GM18505 (cell line): ENCODE data around the gene PFDN6.
"Not testable (repeated sequence)": the region's sequence is repeated elsewhere in the genome, so short reads cannot be mapped to it uniquely, and the experiment has no call there.

ENCODE experiments used
- ATAC-seq: cut with Tn5 transposase; IDR thresholded peaks from one replicate; pipeline ENCODE4 v1.9.1; 2021; ENCODE audit not compliant: unreplicated experiment
- POLR2A ChIP-seq: IDR thresholded peaks from 4 replicates; pipeline ENCODE4 v1.6.1; 2011; ENCODE audit warnings: borderline replicate concordance; ENCODE audit not compliant: insufficient read depth, insufficient read length; ENCODE audit errors: extremely low read depth

Gene PFDN6

DNA sequence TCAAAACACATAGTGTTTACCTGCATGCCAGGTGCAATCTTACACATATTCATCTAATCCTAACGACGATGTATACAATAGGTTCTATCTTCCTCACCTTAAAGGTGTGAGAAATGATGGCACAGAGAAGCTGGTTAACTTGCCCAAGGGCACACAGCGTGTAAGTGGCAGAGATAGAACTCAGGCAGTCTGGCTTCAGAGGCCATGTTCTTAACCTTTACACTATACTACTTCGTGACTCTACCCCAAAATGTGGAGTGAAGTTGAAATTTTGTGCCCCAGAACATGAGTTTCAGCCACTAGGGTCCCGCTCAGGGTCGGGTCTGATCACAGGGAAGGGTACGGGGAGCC, 18.3 kb upstream of the PFDN6 start:
- ATAC-seq = no peak
- no peak for TF ChIP-seq POLR2A

DNA sequence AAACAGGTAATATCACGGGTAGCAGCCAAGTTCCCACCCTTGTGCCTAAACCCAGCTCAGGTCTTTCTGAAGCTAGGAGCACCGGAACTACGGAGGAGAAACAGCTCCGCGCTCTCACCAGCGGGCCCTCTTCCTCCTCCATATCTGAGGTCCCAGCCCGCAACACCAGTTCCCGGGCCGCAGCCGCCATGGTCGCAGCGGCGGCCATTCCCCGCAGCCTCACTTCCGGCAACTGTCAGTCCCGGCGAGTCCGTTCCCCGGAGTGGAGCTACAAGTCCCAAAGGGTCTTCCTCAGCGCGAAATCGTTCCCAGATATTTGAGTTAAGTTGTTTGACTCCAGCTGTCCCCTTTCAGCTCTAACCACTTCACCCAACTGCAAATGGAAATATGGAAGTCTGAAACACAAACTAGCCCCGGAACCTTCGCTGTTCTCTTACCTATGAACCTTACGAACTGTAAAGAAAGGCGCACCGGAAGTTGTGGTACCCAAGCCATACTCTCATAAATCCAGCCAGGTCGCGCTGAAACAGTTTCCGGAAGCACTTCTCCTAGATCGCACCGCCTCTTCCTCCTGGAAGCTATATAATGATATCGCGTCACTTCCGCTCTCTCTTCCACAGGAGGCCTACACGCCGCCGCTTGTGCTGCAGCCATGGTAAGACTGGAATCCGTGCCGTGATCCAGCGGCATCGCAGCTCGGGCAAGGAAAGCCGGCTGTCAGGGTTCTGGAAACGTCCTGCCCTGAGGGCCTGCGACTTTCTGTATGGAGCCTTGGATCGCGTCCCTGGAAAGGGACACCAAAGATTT, 17.7 kb upstream of the PFDN6 start, which contains the start of the genes RPS18 and VPS52:
TSS of gene RPS18 (plus strand) at position 608 of the 807 bp plus-strand sequence. CDS start at position 653, 45 bp downstream.
TSS of gene VPS52 (minus strand) at position 409 of the 807 bp plus-strand sequence. CDS start at position 208, 201 bp downstream.
- TF ChIP-seq POLR2A = peak; percentile 99
- peak; percentile 70 for ATAC-seq

DNA sequence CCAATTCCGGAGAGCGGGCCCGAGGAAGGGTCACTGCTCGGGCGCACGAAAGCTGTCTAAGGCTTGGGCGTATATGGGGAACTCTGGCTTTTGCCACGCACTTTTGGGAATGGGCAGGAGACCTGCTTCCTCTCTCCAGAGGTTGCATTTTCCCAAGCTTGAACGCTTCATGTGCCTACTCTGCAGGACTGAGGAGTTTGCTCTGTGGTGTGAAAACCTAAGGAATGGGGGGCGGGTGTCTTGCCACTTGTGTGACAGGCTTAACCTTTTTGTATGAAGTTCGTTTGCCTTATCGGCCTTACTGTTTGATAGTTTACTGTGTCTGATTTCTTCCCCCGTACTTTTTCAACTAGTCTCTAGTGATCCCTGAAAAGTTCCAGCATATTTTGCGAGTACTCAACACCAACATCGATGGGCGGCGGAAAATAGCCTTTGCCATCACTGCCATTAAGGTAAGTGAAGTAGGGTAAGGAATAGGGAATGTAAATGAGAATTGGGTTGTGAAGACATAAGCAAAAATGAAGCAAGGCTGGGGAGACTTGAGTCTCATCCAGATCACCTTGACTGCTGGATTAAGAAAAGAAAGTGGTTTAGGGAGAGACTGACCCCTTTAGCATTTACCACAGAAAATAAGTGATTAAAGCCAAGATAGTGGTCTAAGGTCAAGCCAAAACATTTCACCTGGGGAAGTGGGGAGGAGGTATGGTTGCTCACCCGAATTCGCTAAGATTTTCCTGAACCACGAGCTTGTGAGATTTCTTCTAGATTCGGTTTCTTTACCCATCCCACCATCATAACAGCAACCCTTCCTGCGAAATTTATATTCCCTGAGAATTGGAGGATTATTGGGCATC, 16.9 kb upstream of the PFDN6 start:
- no peak for ATAC-seq
- no peak for TF ChIP-seq POLR2A

DNA sequence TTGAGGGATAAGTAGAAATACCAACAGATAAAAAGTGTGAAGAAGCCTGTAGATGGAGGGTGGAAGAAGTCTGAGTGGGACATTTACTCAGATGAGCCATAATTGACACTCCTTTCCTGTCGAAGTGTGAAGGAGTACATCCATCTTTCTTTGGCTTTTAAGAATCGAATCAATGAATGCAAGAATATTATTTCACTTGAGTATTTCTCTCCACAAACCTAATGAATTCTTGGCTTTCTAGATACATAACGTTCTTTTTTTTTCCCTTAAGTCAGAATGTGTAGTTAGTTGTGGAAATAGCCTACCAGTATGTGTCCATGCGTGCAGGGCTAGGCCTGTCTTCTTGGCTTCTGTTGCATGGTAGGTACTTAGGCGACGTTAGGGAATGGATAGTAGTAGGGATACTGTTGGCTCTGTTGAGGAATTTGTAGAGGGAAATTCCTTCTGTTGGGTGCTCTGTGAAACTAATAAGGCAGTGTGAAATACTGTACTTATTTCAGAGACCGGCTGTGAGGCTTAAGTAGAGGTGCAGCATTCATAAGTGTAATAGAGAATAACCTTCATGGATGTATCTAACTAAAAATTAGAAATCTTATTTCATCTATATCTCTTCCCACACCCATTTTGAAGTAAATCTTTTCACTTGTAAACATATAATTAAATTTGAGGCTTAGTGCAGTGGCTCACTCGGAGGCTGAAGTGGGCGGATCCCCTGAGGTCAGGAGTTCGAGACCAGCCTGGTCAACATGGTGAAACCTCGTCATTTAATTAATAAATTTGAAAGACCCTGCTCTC, 16.1 kb upstream of the PFDN6 start:
- no peak for TF ChIP-seq POLR2A

DNA sequence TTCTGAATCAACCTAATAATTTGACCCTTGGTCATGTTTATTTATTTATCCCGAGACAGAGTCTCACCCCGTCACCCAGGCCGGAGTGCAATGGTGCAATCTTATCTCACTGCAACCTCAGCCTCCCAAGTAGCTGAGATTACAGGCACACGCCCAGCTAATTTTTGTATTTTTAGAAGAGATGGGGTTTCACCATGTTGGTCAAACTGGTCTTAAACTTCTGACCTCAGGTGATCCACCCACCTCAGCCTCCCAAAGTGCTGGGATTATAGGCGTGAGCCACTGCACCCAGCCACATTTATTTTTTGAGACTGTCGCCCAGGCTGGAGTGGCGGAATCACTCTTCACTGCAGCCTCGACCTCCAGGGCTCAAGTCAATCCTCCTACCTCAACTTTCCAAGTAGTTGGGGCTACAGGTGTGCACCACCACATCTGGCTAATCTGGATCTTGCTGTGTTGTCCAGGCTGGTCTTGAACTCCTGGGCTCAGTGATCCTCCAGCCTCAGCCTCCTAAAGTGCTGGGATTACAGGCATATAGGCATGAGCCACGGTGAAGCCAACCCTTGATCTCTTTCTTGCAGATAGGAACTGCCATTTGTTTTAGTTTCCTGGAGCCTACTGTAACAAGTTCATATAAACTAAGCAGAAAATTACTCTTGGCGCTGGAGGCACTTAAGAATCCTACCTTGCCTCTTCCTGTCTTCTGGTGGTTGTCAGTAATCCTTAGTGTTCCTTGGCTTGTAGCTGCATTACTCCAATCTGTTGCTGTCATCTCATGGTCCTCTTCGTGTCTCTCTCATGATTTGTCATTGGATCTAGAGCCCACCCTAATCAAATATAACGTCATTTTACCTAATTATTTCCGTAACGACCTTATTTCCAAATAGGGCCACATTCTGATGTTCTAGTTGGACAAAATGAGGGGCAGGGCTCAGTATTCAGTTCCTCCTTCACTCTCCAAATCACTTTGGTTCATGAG, 15.2 kb upstream of the PFDN6 start:
- peak; percentile 21 for TF ChIP-seq POLR2A
- ATAC-seq = no peak

More for the DNA sequence above, 16.1 kb upstream of the PFDN6 start:
- ATAC-seq = no peak

DNA sequence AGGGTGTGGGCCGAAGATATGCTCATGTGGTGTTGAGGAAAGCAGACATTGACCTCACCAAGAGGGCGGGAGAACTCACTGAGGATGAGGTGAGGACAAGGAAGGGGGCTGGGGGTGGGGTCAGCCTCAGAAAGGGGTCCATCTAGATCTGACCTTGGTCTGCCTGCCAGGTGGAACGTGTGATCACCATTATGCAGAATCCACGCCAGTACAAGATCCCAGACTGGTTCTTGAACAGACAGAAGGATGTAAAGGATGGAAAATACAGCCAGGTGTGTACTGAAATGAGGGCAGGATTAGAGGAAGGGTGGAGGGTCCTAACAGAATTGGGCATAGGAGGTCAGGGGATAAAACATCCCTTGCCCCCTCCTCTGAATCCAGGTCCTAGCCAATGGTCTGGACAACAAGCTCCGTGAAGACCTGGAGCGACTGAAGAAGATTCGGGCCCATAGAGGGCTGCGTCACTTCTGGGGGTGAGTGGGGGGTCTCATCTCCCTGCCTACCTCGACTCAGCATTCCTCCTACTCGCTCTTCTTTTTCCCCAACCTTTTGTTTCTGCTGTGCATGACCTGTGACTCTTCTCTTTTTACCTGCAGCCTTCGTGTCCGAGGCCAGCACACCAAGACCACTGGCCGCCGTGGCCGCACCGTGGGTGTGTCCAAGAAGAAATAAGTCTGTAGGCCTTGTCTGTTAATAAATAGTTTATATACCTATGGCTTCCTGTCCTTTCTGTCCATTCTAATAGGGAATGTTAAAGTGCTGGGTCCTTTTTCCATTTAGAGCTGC, 13.4 kb upstream of the PFDN6 start:
- not testable (repeated sequence) for ATAC-seq

DNA sequence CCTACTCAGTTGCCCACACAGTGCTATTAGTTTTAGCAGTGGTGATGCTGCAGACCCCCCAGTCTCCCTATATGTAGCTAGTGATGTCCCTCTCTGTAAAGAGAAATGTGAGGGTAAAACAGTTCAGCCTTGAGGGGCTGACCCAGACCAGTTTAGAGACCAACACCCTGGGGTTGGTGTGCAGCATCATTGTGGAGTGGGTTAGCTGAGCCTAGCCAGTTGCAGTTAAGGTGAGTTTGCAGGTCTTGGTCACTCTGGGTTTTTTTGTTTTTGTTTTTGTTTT, 12.9 kb upstream of the PFDN6 start:
- no peak for ATAC-seq
- TF ChIP-seq POLR2A = no peak

DNA sequence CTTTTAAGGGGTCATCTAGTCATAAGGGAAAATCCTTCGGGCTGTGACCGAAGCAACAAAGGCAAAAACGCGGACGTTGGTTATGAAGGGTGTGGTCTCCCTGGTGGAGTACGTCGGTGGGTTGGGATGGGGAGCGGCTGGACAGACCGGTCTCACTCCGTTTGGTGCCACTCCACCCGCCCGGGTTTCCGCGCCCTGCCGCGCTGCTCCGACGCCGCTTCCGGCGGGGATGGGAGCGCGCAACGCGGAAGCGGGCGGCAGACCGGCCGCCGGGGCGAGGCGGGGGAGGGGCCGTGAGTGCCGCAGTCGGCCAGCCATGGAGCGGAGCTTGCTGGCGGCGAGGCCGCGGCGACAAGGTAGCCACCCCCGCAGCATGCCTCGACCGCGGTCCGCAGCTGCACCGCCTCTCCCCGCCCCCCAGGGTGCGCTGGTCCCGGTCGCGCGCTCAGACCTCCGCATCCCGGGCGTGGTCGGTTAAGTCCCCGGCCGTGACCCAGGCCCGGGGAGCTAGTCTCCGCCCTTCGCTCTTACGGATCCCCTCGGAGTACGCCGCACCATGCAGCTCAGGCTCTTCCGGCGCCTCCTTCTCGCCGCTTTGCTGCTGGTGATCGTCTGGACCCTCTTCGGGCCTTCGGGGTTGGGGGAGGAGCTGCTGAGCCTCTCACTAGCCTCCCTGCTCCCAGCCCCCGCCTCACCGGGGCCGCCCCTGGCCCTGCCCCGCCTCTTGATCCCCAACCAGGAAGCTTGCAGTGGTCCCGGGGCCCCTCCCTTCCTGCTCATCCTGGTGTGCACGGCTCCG, 12.3 kb upstream of the PFDN6 start, which contains the start of gene B3GALT4:
TSS of gene B3GALT4 (plus strand) at position 260 of the 799 bp plus-strand sequence. CDS start at position 557, 297 bp downstream.
- peak; percentile 55 for ATAC-seq
- TF ChIP-seq POLR2A = peak; percentile 87

DNA sequence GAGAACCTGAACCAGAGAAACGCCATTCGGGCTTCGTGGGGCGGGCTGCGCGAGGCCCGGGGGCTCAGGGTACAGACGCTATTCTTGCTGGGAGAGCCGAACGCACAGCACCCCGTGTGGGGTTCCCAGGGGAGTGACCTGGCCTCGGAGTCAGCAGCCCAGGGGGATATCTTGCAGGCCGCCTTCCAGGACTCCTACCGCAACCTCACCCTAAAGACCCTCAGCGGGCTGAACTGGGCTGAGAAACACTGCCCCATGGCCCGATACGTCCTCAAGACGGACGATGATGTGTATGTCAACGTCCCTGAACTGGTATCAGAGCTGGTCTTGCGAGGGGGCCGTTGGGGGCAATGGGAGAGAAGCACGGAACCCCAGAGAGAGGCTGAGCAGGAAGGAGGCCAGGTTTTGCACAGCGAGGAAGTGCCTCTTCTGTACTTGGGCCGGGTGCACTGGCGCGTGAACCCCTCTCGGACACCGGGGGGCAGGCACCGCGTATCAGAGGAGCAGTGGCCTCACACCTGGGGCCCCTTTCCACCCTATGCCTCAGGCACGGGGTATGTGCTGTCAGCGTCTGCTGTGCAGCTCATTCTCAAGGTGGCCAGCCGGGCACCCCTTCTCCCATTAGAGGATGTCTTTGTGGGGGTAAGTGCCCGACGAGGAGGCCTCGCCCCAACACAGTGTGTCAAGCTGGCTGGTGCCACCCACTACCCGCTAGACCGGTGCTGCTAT, 11.6 kb upstream of the PFDN6 start:
- peak; percentile 8 for TF ChIP-seq POLR2A
- no peak for ATAC-seq

DNA sequence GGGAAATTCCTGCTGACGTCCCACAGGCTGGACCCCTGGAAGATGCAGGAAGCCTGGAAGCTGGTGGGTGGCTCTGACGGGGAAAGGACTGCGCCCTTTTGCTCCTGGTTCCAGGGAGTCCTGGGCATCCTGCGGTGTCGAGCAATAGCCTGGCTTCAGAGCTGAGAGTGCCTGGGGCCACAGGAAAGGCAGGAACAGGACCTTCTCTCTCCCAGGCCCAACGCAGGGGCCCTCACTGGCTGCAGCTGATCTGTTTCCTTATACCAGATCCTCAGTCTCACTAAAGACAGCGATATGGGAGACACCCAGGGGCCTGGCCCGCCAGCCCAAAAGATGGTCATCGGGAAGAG, 11.0 kb upstream of the PFDN6 start:
- no peak for ATAC-seq
- TF ChIP-seq POLR2A = no peak
